Measurements from ENCODE around the gene ANXA6.
A peak's percentile ranks its signal among the peaks of the same experiment; 100 is the strongest.

ANXA6 gene

GRCh38 chr5:151060742-151061141, 96.8 kb downstream of the ANXA6 start:
- no peak for DNase-seq

DNA sequence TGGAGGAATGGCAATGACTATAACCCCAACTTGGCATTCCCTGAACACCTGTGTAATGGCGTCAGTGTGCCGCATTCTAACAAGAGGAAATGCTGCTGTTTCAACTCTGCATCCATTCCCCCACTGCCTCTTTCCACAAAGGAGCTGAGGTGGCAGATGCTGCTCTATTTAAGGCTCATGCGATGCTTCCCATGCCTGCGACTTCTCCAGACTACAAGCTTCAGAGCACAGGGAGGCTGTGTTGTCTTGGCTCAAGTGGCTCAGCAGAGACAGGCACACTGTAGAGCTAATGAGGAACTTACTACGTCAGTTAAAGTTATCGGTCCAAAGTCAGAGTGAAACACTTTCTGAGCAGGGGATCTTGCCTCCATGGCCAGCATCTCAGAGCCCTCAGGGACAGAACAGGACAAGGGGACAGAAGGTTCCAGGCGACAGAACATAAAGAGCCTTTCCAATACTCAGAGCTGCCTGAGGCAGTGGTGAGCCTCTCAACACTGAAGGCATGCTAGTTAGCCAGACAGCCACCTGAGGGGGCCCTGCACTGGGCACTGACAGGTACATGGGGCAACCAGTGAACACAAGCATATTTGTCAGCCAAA, 98.6 kb downstream of the ANXA6 start:
- no peak for DNase-seq

- DNase-seq: no peak
Measured at GRCh38 chr5:151058301-151058700, 99.3 kb downstream of the ANXA6 start.

DNA sequence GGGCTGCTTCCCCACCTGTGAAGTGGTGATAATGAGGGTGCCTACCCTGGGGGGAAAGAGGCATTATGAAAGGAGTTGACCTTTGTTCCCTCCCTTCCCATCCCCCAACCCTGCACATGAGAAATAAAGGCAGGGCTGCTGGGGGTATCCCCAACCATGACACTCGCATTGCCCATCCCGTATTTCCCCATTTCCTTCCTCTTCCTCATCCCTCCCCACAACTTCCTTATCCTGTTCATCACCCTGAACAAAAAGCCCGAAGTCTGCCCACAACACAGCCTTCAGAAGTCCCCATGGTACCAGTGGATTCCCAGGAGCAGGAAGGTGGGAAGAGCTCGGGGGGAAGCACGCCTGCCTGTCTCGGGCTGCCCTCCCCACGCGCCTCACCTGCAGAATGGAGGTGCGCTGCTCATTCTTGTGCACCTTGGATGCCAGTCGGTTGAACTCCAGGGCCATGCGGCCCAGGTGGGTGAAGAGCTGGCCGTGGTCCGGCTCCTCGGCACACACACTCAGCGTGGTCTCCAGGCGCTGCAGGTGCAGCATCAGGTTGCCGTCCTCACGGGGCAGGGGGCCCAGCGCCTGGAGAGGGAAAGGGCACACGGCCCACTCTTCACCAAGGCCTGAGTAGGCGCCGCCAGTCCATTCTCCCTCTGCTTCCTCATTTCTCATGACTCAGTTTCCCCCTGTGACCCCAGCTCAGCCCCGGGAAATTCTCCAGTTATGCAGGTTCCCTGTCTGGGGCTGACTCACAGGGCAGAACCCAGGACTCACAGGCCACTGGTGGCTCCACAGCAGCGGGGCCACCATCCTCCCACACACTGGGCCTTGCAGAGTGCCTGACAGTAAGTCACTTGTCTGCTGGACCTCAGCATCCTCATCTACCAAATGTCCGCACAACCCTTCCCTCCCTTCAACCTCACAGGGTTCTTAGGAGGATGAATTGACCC, 100.9 kb downstream of the ANXA6 start:
- DNase-seq: no peak

DNA sequence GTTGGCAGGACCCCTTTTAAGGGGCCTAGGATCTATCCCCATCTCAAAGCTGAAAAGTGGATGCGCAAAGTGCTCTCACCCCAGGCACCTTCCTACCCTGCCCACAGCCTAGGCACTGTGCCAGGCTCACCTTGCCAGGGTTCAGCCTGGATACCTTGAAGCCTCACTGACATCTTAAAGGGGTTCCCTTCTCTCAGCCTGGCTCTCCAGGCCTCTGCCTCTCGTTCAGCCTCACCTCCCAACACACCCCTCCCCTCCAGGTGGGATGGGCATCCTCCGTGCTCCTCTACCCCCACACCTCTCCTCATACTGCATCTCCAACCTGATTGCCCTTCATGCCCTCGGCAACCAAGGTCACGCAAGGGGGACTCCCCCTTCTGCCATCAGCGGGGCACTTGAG, 102.2 kb downstream of the ANXA6 start:
- no peak for DNase-seq

- no peak for DNase-seq
Measured at GRCh38 chr5:151054709-151055108, 102.9 kb downstream of the ANXA6 start.

GRCh38 chr5:151053796-151054462, 103.7 kb downstream of the ANXA6 start:
- no peak for DNase-seq

GRCh38 chr5:151052836-151053235, 104.7 kb downstream of the ANXA6 start:
- DNase-seq: no peak

GRCh38 chr5:151051931-151052608, 105.5 kb downstream of the ANXA6 start:
- no peak for DNase-seq

GRCh38 chr5:151051066-151051930, 106.3 kb downstream of the ANXA6 start:
- DNase-seq: peak; percentile 75 to 79
